ENCODE data around the gene ADAM12. TPM values are rescaled to one million over a fixed set of nuclear protein-coding genes. Genes with fewer than 3 reads are reported as not detected.

Gene ADAM12
- total RNA-seq, 4 donors from 2014 or later = under 0.01 to 60.8 (median 0.64) TPM; not detected in 1

GRCh38 chr10:126218778-126219649, 169.3 kb downstream of the ADAM12 start:
- Histone ChIP-seq H3K9me3 (no peaks in the 10 kb centered on the region), H3K27me3 (no peaks in the 10 kb centered on the region), H3K36me3 (no peaks in the 10 kb centered on the region), H3K4me3 (no peak overlapping the region), H3K4me1 (no peaks in the 10 kb centered on the region), H3K27ac (no peak overlapping the region)
- TF ChIP-seq POLR2A (IDR thresholded peaks at IDR 0.05) (no peak), CTCF (IDR thresholded peaks at IDR 0.05) (no peak)
- DNase-seq = no peak
- intact Hi-C loops (cut with DNase I; ENCODE audit: low total_unique reads) = no loop called here

- H3K27ac ChIP-seq = no peak overlapping the region
- no peaks in the 10 kb centered on the region for H3K4me1 ChIP-seq
- no peak overlapping the region for H3K4me3 ChIP-seq
- no peaks in the 10 kb centered on the region for H3K36me3 ChIP-seq
- no peaks in the 10 kb centered on the region for H3K27me3 ChIP-seq
- H3K9me3 ChIP-seq = no peaks in the 10 kb centered on the region
- no peak for TF ChIP-seq POLR2A (IDR thresholded peaks at IDR 0.05)
- TF ChIP-seq CTCF (IDR thresholded peaks at IDR 0.05) = no peak
- intact Hi-C loops (cut with DNase I; ENCODE audit: low total_unique reads) = no loop called here
- no peak for DNase-seq
These were observed 170.1 kb downstream of the ADAM12 start for GRCh38 chr10:126218174-126218573.

- no peaks in the 10 kb centered on the region for H3K27me3 ChIP-seq
- DNase-seq = no peak
- H3K4me3 ChIP-seq = no peak overlapping the region
- H3K36me3 ChIP-seq = no peaks in the 10 kb centered on the region
- H3K9me3 ChIP-seq = no peaks in the 10 kb centered on the region
- peak overlapping the region; percentile 40 to 68 for H3K27ac ChIP-seq
- intact Hi-C loops (cut with DNase I; ENCODE audit: low total_unique reads) = no loop called here
- H3K4me1 ChIP-seq = no peaks in the 10 kb centered on the region
- TF ChIP-seq CTCF (IDR thresholded peaks at IDR 0.05) = no peak
- TF ChIP-seq POLR2A (IDR thresholded peaks at IDR 0.05) = no peak
These were observed 171.7 kb downstream of the ADAM12 start for GRCh38 chr10:126216632-126216961.

- intact Hi-C loops (cut with DNase I; ENCODE audit: low total_unique reads) = no loop called here
- peak; percentile 30 to 43 for DNase-seq
- TF ChIP-seq CTCF (IDR thresholded peaks at IDR 0.05) = no peak
- no peak for TF ChIP-seq POLR2A (IDR thresholded peaks at IDR 0.05)
- no peaks in the 10 kb centered on the region for H3K27me3 ChIP-seq
- peak overlapping the region; percentile 40 to 68 for H3K27ac ChIP-seq
- no peaks in the 10 kb centered on the region for H3K9me3 ChIP-seq
- no peak overlapping the region for H3K4me3 ChIP-seq
- H3K4me1 ChIP-seq = no peaks in the 10 kb centered on the region
- no peaks in the 10 kb centered on the region for H3K36me3 ChIP-seq
These were observed 172.3 kb downstream of the ADAM12 start for GRCh38 chr10:126215746-126216631.

GRCh38 chr10:126214679-126215078, 173.6 kb downstream of the ADAM12 start:
- no peak overlapping the region for H3K27ac ChIP-seq
- no peaks in the 10 kb centered on the region for H3K27me3 ChIP-seq
- H3K4me3 ChIP-seq = no peak overlapping the region
- H3K36me3 ChIP-seq = no peaks in the 10 kb centered on the region
- no peaks in the 10 kb centered on the region for H3K9me3 ChIP-seq
- intact Hi-C loops (cut with DNase I; ENCODE audit: low total_unique reads) = no loop called here
- H3K4me1 ChIP-seq = no peaks in the 10 kb centered on the region
- TF ChIP-seq CTCF (IDR thresholded peaks at IDR 0.05) (no peak), POLR2A (IDR thresholded peaks at IDR 0.05) (no peak)
- no peak for DNase-seq

All from uterus (tissue), 4 donors.